Renal cortex interstitium (tissue), 11 donors: ENCODE data around the gene CBR3. TPM values are rescaled to one million over a fixed set of nuclear protein-coding genes. Genes with fewer than 3 reads are reported as not detected.

Experiments
- DNase-seq, 11 donors: peaks; one replicate each; pipeline ENCODE4 v3.0.0-alpha.2; 2013; ENCODE audit warnings: low read depth in 9 of 11, low spot score in 4 of 11; ENCODE audit errors: extremely low read depth in 1 of 11
- polyA plus RNA-seq, 3 donors: library from polyadenylated mRNA; unstranded; fragments of 120-200 nt; gene quantifications; one replicate each; pipeline ENCODE4 v1.2.1, GENCODE V29; 2013; ENCODE audit not compliant: insufficient read length in 3 of 3

CBR3 gene
- polyA plus RNA-seq, 3 donors = 1.2 to 2.4 (median 1.6) TPM

- DNase-seq = no peak
Measured at GRCh38 chr21:36171336-36171735, 36.5 kb downstream of the CBR3 start.

GRCh38 chr21:36171741-36172331, 37.0 kb downstream of the CBR3 start:
- no peak for DNase-seq

- DNase-seq = no peak
Measured at GRCh38 chr21:36174780-36175179, 39.9 kb downstream of the CBR3 start.

GRCh38 chr21:36175771-36176565, 41.1 kb downstream of the CBR3 start:
- DNase-seq = no peak

GRCh38 chr21:36178349-36178748, 43.5 kb downstream of the CBR3 start:
- no peak for DNase-seq

DNA sequence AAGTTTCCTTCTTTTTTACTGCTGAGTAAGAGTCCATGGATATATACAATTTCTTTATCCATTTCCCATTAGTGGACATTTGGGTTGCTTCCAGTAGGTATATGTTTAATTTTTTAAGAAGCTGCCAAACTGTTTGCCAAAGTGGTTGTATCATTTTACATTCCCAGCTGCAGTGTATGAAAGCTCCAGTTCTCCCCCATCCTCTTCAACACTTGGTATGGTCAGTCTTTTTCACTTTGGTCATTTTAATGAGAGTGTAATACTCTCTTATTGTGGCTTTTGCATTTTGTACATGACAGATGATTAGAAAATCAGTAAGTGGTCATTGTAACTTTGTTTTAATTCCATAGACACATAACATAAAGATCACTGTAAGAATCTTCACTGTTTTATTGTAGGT, 44.3 kb downstream of the CBR3 start:
- no peak for DNase-seq

DNA sequence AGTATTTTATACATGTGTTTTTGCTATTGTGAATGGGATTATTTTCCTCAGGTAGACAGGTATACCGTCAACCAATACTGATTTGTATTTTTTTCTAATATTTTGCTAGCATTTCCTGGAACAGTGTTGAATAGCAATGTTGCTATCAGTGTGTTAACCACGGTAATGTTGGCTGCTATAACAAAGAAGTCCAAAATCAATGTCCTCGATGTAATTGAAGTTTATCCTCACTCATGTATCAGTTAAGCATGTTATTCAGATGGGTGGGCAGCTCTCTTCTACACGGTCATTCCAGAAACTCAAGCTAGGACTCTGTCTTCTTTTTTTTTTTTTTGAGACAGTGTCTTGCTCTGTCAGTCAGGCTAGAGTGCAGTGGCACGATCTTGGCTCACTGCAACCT, 46.1 kb downstream of the CBR3 start:
- DNase-seq = no peak

DNA sequence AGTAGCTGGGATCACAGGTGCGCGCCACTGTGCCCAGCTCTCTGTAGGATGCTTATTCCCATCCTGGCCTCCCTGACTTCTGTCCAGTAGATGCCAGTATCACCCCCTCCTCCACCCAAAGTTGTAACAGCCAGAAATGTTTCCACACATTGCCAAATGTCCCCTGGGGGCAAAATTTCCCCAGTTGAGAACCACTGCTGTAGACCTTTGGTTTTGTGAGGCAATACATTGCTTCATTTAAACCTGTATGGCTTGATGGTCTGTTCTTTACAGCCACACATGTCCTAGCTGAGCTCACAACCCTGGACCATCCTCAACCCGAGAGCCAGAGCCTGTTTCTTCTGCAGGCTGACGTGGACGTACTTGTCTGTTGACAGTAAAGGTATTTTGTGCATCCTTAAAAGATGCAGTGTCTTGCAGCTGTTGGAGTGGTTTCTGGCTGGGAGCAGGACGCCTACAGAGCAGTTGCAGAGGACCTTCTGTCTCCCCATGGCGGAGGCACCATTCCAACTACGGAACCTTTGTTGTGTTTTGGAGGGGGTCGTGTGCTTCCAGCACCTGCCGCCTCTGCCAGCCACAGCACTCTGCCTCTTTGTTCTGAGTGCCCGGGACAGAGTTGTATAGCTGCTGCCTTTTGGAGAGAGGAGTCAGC, 48.4 kb downstream of the CBR3 start:
- no peak for DNase-seq

DNA sequence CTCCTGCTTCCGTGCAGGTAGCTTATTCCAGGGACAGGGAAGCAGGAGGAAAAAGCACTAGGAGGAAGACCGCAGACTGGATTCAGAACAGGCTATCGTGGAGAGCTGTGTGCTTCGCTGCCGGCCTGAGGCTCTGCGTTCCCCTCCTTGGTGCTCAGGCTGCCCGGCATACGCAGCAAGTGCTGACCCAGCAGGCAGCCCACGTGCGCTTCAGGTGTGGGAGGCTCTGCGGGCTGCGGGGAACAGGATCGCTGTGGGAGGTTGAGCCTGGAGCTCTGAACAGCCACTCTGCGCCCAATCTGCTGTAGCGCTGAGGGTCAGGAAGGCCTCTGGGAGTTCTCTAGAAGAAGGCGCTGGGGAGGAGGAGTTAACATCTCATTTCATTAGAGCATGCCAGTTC, 49.7 kb downstream of the CBR3 start:
- peak in 1 of 11 donors; percentile 38 for DNase-seq

DNA sequence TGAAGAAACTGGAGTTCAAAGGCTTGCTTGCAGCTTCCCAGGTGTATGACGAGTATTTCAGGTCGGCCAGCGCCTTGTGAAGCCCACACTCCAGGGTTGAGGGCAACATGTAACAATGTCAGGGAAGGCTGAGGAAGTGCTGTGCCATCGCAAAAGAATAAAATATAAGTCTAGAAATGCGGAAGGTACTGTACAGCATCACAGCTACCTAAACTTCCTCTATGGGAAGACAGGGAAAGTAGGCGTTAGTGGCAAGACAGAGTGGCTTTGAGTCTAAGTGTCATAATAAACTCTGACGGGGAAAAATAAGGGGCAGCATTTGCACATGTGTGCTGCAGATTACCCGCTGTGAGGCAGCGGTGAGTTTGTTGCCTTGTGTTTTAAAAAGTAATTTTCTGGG, 50.6 kb downstream of the CBR3 start:
- no peak for DNase-seq

GRCh38 chr21:36186081-36186480, 51.2 kb downstream of the CBR3 start:
- no peak for DNase-seq

DNA sequence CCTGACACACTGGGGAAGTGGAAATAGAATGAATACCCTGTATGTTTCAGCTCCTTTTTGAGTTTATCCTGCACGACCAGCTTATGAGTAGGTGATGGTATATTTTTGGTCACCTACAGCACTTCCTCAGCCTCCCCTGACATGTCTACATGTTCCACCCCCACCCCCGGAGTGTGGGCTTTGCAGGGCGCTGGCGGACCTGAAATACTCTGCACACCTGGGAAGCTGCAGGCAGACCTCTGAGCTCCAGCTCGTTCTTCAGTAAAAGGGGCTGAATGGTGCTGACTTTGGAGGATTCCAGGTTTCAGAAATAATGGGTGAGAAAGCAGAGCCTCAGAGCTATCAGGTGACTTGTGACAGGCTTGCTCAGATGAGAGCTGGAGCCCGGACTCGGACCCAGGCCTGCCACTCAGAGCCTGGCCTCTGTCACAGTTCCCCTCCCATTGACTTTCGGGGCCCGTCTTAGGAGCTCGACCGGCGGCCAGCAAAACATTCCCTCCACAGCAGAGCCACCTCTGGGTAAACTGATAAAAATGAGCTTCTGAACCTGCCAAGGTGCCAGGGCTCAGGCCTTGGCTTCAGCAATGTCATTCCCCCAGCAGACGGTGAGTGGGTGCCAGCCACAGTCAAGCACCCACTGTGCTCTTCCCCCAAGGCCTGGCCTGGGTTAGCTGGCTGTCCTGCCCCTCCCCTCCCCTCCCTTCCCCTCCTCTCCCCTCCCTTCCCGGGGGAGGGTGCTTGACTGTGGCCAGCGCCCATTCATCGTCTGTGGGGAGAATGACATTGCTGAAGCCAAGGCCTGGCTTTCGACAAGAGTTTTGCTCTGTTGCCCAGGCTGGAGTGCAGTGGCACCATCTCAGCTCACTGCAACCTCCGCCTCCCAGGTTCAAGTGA, 51.9 kb downstream of the CBR3 start:
- DNase-seq = no peak

GRCh38 chr21:36188081-36188681, 53.3 kb downstream of the CBR3 start:
- DNase-seq = no peak

- no peak for DNase-seq
Measured at GRCh38 chr21:36188937-36189336, 54.1 kb downstream of the CBR3 start.

GRCh38 chr21:36190736-36191135, 55.9 kb downstream of the CBR3 start:
- no peak for DNase-seq

- DNase-seq = no peak
Measured at GRCh38 chr21:36193200-36193599, 58.3 kb downstream of the CBR3 start.

DNA sequence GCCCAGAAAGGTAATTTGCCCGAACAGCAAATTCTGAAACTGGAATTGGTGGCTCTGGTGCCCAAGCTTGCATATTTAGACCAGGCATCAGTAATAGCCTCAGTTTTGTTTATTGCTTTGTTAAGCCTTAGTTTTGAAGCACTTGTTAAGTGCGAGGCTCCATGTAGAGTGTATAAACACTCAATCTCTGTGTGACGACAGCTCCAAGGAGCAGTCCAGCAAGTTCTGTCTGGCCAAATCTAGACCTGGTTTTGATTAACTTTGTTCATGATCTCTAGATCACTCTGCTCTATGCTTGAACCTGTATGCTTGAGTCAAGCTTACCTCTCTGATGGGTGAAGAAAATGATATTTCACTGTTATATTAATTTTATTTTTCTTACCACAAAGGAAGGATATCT, 59.1 kb downstream of the CBR3 start:
- no peak for DNase-seq

DNA sequence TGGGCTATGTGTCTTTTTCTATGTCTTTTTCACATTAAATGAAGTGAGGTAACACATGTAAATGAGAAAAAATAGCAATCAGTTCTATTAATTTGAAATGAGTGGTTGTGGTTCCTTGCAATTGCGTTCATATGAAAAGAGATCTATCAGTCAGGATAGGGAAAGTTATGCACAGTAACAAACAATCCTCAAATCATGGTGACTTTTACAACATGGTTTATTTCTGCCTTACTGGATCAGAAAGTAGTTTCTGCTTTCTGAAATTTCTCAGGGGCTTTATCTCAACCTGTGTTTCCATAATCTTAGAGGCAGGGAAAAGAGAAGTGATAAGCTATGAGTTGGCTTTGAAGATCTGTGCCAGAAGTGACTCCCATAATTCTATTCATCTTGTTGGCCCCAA, 60.7 kb downstream of the CBR3 start:
- no peak for DNase-seq
